Endodermal cell (in vitro differentiated cells): ENCODE results near the gene PPM1M. TPM values are rescaled to one million over a fixed set of nuclear protein-coding genes. Genes with fewer than 3 reads are reported as not detected.

Source experiments
- DNase-seq: peaks from one replicate; pipeline ENCODE4 v3.0.0-alpha.2; 2017
- H3K27ac ChIP-seq: 2 replicates; pipeline ENCODE4 v1.5.1; 2013; ENCODE audit warnings: mild to moderate bottlenecking, low read depth, low read length, moderate library complexity
- H3K27me3 ChIP-seq: 2 replicates; pipeline ENCODE4 v1.6.1; 2013; ENCODE audit warnings: mild to moderate bottlenecking, low read length, moderate library complexity; ENCODE audit not compliant: insufficient read depth, control insufficient read depth, poor library complexity, severe bottlenecking
- H3K36me3 ChIP-seq: 2 replicates; pipeline ENCODE4 v1.7.0; 2013; ENCODE audit warnings: mild to moderate bottlenecking, low read length, moderate library complexity; ENCODE audit not compliant: control insufficient read depth, insufficient read depth
- H3K4me1 ChIP-seq: one replicate; pipeline ENCODE4 v1.7.0; 2013; ENCODE audit warnings: low read length; ENCODE audit not compliant: control insufficient read depth, insufficient read depth
- H3K4me3 ChIP-seq: 2 replicates; pipeline ENCODE4 v1.5.1; 2013; ENCODE audit warnings: mild to moderate bottlenecking, low read length, moderate library complexity
- H3K9ac ChIP-seq: 2 replicates; pipeline ENCODE4 v1.6.1; 2013; ENCODE audit warnings: mild to moderate bottlenecking, low read length, moderate library complexity; ENCODE audit not compliant: poor library complexity, severe bottlenecking; ENCODE audit errors: extremely low read depth
- H3K9me3 ChIP-seq: 2 replicates; pipeline ENCODE4 v1.6.1; 2013; ENCODE audit warnings: mild to moderate bottlenecking, low read length, moderate library complexity; ENCODE audit not compliant: control insufficient read depth
- H3K27ac Mint-ChIP-seq: 2 replicates; pipeline ENCODE4 v1.8.0; 2020; ENCODE audit warnings: mixed read lengths
- H3K27me3 Mint-ChIP-seq: 2 replicates; pipeline ENCODE4 v1.8.0; 2021; ENCODE audit warnings: mild to moderate bottlenecking, mixed read lengths; ENCODE audit not compliant: insufficient read depth
- H3K36me3 Mint-ChIP-seq: 2 replicates; pipeline ENCODE4 v1.8.0; 2020; ENCODE audit warnings: low read depth, mixed read lengths
- H3K4me1 Mint-ChIP-seq: 2 replicates; pipeline ENCODE4 v1.8.0; 2020; ENCODE audit warnings: mixed read lengths
- H3K4me3 Mint-ChIP-seq: 2 replicates; pipeline ENCODE4 v1.8.0; 2020; ENCODE audit warnings: mild to moderate bottlenecking, moderate library complexity, mixed read lengths
- H3K9me3 Mint-ChIP-seq: 2 replicates; pipeline ENCODE4 v1.8.0; 2020; ENCODE audit warnings: mild to moderate bottlenecking, mixed read lengths
- CTCF ChIP-seq: fragments of 200-600 bp; sonication (generic); conservative IDR thresholded peaks from 2 replicates; pipeline ENCODE4 v1.5.0; 2021; ENCODE audit warnings: antibody characterized with exemption, mild to moderate bottlenecking
- WGBS, 2 experiments: methylation state at CpG; one replicate each; pipeline versions ENCODE4 v1.1.5 to v1.1.7; 2013; ENCODE audit warnings: missing lambda C conversion rate in 2 of 2, mixed read lengths in 1 of 2; ENCODE audit not compliant: insufficient coverage in 1 of 2, insufficient read length in 1 of 2; 5-methylcytosine and 5-hydroxymethylcytosine counted together
- total RNA-seq, 2 donors: library from RNA; stranded (reverse); fragmentation: NEBNext Ultra II Directional in 1 of 2; extraction: Animal tissue kit (Norgen Biotek cat#: 25700) in 1 of 2; gene quantifications; 2 replicates in 1 of 2; 3 replicates in 1 of 2; pipeline ENCODE4 v1.2.1, GENCODE V29; 2021

PPM1M gene
- total RNA-seq, 2 donors from 2014 or later = 6.7 to 6.8 TPM

- peak; percentile 79 for DNase-seq
- Mint-ChIP-seq H3K4me3 (no peak overlapping the region), H3K27ac (no peak overlapping the region), H3K9me3 (no peaks in the 10 kb centered on the region), H3K4me1 (peaks cover 18% of the 10 kb centered on the region), H3K36me3 (peaks cover 1% of the 10 kb centered on the region), H3K27me3 (no peaks in the 10 kb centered on the region)
- Histone ChIP-seq H3K36me3 (peaks cover 11% of the 10 kb centered on the region), H3K27me3 (no peaks in the 10 kb centered on the region), H3K4me1 (peaks cover 14% of the 10 kb centered on the region), H3K9me3 (no peaks in the 10 kb centered on the region), H3K9ac (no peak overlapping the region), H3K27ac (no peak overlapping the region), H3K4me3 (no peak overlapping the region)
- peak; percentile 70 for TF ChIP-seq CTCF
- WGBS, 2 experiments = 82 to 88% methylated on average over 3 to 7 of the region's 7 CpGs
Measured at GRCh38 chr3:52291508-52292181, 46.1 kb downstream of the PPM1M start.

- DNase-seq = no peak
- Mint-ChIP-seq H3K27ac (no peak overlapping the region), H3K27me3 (no peaks in the 10 kb centered on the region), H3K4me1 (peaks cover 13% of the 10 kb centered on the region), H3K9me3 (no peaks in the 10 kb centered on the region), H3K36me3 (peaks cover 1% of the 10 kb centered on the region), H3K4me3 (no peak overlapping the region)
- no peak for TF ChIP-seq CTCF
- H3K9ac ChIP-seq = no peak overlapping the region
- H3K27ac ChIP-seq = no peak overlapping the region
- no peaks in the 10 kb centered on the region for H3K9me3 ChIP-seq
- 94 to 95% methylated on average over 14 to 20 of the region's 20 CpGs for WGBS, 2 experiments
- no peak overlapping the region for H3K4me3 ChIP-seq
- H3K27me3 ChIP-seq = no peaks in the 10 kb centered on the region
- H3K36me3 ChIP-seq = peaks cover 11% of the 10 kb centered on the region
- peaks cover 14% of the 10 kb centered on the region for H3K4me1 ChIP-seq
Measured at GRCh38 chr3:52292247-52293065, 46.9 kb downstream of the PPM1M start.

- no peak for DNase-seq
- no peaks in the 10 kb centered on the region for H3K9me3 ChIP-seq
- no peak for TF ChIP-seq CTCF
- no peak overlapping the region for H3K4me3 Mint-ChIP-seq
- H3K9me3 Mint-ChIP-seq = no peaks in the 10 kb centered on the region
- peaks cover 1% of the 10 kb centered on the region for H3K36me3 Mint-ChIP-seq
- H3K4me3 ChIP-seq = no peak overlapping the region
- no peak overlapping the region for H3K9ac ChIP-seq
- no peak overlapping the region for H3K27ac Mint-ChIP-seq
- H3K4me1 Mint-ChIP-seq = peaks cover 22% of the 10 kb centered on the region
- H3K27ac ChIP-seq = no peak overlapping the region
- H3K36me3 ChIP-seq = peaks cover 11% of the 10 kb centered on the region
- 94 to 98% methylated on average over 8 to 17 of the region's 17 CpGs for WGBS, 2 experiments
- peaks cover 19% of the 10 kb centered on the region for H3K4me1 ChIP-seq
- H3K27me3 ChIP-seq = no peaks in the 10 kb centered on the region
- no peaks in the 10 kb centered on the region for H3K27me3 Mint-ChIP-seq
Measured at GRCh38 chr3:52293491-52294319, 48.1 kb downstream of the PPM1M start.
